Lower leg skin (tissue), 3 donors: ENCODE data around the gene PHLPP2.

Experiments used
- POLR2A ChIP-seq, 2 donors: fragments of 450-650 bp; IDR thresholded peaks; one replicate each; pipeline ENCODE4 v1.6.1; 2016 to 2017; ENCODE audit warnings: antibody characterized with exemption in 2 of 2, mild to moderate bottlenecking in 1 of 2, moderate library complexity in 1 of 2
- TF ChIP-seq, protein P1 (sequence below), 3 donors: fragments of 450-650 bp; IDR thresholded peaks; one replicate each; pipeline ENCODE4 v1.5.1; 2016; ENCODE audit warnings: antibody characterized with exemption in 3 of 3, mild to moderate bottlenecking in 3 of 3, moderate library complexity in 2 of 3

DNA sequence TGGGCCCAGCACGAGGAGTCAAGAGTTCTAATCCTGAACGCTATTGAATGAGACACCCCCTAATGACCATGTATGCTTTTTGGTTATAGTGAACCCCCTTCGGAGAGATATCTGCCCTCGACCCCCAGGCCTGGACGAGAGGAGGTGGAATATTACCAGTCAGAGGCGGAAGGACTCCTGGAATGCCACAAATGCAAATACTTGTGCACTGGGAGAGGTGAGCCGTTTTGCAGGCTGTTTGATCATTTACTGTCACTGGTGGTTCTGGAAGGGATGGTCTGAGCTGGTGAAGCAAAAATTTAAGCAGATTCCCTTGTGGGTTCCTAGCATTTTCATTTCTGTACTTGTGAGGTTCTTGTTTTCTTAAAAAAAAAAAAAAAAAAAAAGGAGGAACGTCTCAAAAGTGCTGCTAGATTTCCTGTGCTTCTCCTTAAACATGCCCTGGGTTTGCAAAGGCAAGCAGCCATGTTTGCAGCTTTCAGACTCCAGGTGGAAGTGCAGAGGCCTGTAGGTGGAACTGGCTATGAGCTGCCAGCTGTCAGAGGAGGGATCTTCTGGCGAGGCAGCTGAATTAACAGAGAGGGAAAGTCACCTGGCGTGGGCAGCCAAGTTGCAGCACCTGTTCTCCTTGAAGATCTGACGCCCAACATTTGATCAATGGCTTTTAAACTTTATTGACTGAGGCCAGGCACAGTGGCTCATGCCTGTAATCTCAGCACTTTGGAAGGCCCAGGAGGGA is 95.1 kb downstream of the PHLPP2 start:
- TF ChIP-seq, protein P1, sequence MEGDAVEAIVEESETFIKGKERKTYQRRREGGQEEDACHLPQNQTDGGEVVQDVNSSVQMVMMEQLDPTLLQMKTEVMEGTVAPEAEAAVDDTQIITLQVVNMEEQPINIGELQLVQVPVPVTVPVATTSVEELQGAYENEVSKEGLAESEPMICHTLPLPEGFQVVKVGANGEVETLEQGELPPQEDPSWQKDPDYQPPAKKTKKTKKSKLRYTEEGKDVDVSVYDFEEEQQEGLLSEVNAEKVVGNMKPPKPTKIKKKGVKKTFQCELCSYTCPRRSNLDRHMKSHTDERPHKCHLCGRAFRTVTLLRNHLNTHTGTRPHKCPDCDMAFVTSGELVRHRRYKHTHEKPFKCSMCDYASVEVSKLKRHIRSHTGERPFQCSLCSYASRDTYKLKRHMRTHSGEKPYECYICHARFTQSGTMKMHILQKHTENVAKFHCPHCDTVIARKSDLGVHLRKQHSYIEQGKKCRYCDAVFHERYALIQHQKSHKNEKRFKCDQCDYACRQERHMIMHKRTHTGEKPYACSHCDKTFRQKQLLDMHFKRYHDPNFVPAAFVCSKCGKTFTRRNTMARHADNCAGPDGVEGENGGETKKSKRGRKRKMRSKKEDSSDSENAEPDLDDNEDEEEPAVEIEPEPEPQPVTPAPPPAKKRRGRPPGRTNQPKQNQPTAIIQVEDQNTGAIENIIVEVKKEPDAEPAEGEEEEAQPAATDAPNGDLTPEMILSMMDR (IDR thresholded peaks at IDR 0.05) = no peak
- no peak for TF ChIP-seq POLR2A (IDR thresholded peaks at IDR 0.05)
